Measurements from ENCODE around the gene PNKP. TPM values are rescaled to one million over a fixed set of nuclear protein-coding genes. Genes with fewer than 3 reads are reported as not detected.

PNKP gene
- total and polyA plus RNA-seq, 9 of the 15 experiments (the other 6 are each of a cell fraction or from before 2014, with no cell fraction given): 2.8 to 85.4 (median 25.3) TPM

GRCh38 chr19:49817964-49818648 lies 49.3 kb downstream of the PNKP start, which contains the start of gene MED25 (continued):
- TF ChIP-seq ZNF644 (tag; IDR thresholded peaks at IDR 0.05; ENCODE audit: low read depth): peak; percentile 78; the same call in 1 of the 2 replicates
- TF ChIP-seq FOXK2 (conservative IDR thresholded peaks at IDR 0.05 in 1 of 2, IDR thresholded peaks at IDR 0.05 in 1 of 2; ENCODE audit: low read depth in 2 of 2): no peak; a peak in 1 of 4 replicates
- TF ChIP-seq ZNF431 (CRISPR knock-in tag; IDR thresholded peaks at IDR 0.05): no peak
- no peak for TF ChIP-seq CAMTA2 (CRISPR knock-in tag; conservative IDR thresholded peaks at IDR 0.05)
- no peak for TF ChIP-seq PRMT5 (CRISPR knock-in tag; IDR thresholded peaks at IDR 0.05)
- TF ChIP-seq NFXL1 (CRISPR knock-in tag; IDR thresholded peaks at IDR 0.05): no peak
- peak; percentile 33; the same call in 1 of the 2 replicates for TF ChIP-seq MYBL2 (IDR thresholded peaks at IDR 0.05; ENCODE audit: low read depth)
- no peak for TF ChIP-seq MYBL2 (CRISPR knock-in tag; IDR thresholded peaks at IDR 0.05; ENCODE audit: borderline replicate concordance)
- TF ChIP-seq ZNF354B (CRISPR knock-in tag; IDR thresholded peaks at IDR 0.05): no peak
- no peak for TF ChIP-seq ZNF408 (CRISPR knock-in tag; IDR thresholded peaks at IDR 0.05; ENCODE audit: low read depth)
- peak; percentile 46; the same call in 1 of the 2 replicates for TF ChIP-seq CREB1 (IDR thresholded peaks at IDR 0.05)
- TF ChIP-seq CREB1 (CRISPR knock-in tag; IDR thresholded peaks at IDR 0.05): peak; percentile 60; the same call in 1 of the 2 replicates
- no peak for TF ChIP-seq PCBP2 (IDR thresholded peaks at IDR 0.05; ENCODE audit: low read depth, low read length, poor library complexity, severe bottlenecking)
- no peak for TF ChIP-seq NFRKB (IDR thresholded peaks at IDR 0.05; ENCODE audit: low read depth)
- TF ChIP-seq ERF (CRISPR knock-in tag; IDR thresholded peaks at IDR 0.05): peak; percentile 68; the same call in 1 of the 2 replicates
- TF ChIP-seq ELF1 (tag; IDR thresholded peaks at IDR 0.05): no peak
- TF ChIP-seq HDAC8 (tag; IDR thresholded peaks at IDR 0.05): no peak
- no peak for TF ChIP-seq MAFF (IDR thresholded peaks at IDR 0.05; ENCODE audit: low read length)
- no peak for TF ChIP-seq SAFB2 (IDR thresholded peaks at IDR 0.05; ENCODE audit: borderline replicate concordance, low read depth, low read length, severe bottlenecking)
- no peak for TF ChIP-seq ZNF124 (CRISPR knock-in tag; IDR thresholded peaks at IDR 0.05)
- TF ChIP-seq MAZ (CRISPR knock-in tag; conservative IDR thresholded peaks at IDR 0.05 in 1 of 2, IDR thresholded peaks at IDR 0.05 in 1 of 2): peak; percentile 81 to 88
- TF ChIP-seq, protein P1, sequence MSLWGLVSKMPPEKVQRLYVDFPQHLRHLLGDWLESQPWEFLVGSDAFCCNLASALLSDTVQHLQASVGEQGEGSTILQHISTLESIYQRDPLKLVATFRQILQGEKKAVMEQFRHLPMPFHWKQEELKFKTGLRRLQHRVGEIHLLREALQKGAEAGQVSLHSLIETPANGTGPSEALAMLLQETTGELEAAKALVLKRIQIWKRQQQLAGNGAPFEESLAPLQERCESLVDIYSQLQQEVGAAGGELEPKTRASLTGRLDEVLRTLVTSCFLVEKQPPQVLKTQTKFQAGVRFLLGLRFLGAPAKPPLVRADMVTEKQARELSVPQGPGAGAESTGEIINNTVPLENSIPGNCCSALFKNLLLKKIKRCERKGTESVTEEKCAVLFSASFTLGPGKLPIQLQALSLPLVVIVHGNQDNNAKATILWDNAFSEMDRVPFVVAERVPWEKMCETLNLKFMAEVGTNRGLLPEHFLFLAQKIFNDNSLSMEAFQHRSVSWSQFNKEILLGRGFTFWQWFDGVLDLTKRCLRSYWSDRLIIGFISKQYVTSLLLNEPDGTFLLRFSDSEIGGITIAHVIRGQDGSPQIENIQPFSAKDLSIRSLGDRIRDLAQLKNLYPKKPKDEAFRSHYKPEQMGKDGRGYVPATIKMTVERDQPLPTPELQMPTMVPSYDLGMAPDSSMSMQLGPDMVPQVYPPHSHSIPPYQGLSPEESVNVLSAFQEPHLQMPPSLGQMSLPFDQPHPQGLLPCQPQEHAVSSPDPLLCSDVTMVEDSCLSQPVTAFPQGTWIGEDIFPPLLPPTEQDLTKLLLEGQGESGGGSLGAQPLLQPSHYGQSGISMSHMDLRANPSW (CRISPR knock-in tag; IDR thresholded peaks at IDR 0.05): no peak
- TF ChIP-seq, protein P2, sequence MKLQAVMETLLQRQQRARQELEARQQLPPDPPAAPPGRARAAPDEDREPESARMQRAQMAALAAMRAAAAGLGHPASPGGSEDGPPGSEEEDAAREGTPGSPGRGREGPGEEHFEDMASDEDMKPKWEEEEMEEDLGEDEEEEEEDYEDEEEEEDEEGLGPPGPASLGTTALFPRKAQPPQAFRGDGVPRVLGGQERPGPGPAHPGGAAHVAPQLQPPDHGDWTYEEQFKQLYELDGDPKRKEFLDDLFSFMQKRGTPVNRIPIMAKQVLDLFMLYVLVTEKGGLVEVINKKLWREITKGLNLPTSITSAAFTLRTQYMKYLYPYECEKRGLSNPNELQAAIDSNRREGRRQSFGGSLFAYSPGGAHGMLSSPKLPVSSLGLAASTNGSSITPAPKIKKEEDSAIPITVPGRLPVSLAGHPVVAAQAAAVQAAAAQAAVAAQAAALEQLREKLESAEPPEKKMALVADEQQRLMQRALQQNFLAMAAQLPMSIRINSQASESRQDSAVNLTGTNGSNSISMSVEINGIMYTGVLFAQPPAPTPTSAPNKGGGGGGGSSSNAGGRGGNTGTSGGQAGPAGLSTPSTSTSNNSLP (IDR thresholded peaks at IDR 0.05; ENCODE audit: borderline replicate concordance, low read depth, low read length): no peak
- no peak for TF ChIP-seq KLF10 (CRISPR knock-in tag; IDR thresholded peaks at IDR 0.05)
- TF ChIP-seq MECOM (CRISPR knock-in tag; IDR thresholded peaks at IDR 0.05): no peak
- TF ChIP-seq ZFPM2 (CRISPR knock-in tag; IDR thresholded peaks at IDR 0.05): no peak
- no peak for TF ChIP-seq MED1 (CRISPR knock-in tag; IDR thresholded peaks at IDR 0.05; ENCODE audit: borderline replicate concordance)
